ENCODE measurements around the gene ADAMTS12. TPM values are rescaled to one million over a fixed set of nuclear protein-coding genes. Genes with fewer than 3 reads are reported as not detected.

Gene ADAMTS12
- total RNA-seq, 1 experiment from 2014 or later, result 0.05 TPM

- no peak overlapping the region for H3K4me3 ChIP-seq (replicated peaks in 1 of 2; ENCODE audit: low read depth in 1 of 2, low read length in 2 of 2)
- no TSS peak for BruUV-seq (replicated peaks)
- no peaks in the 10 kb centered on the region for H3K4me1 ChIP-seq (ENCODE audit: control insufficient read depth in 1 of 2, insufficient read depth in 2 of 2, low read length in 2 of 2)
- no peak overlapping the region for H3K4me2 ChIP-seq (ENCODE audit: low read length)
- H3K36me3 ChIP-seq (ENCODE audit: control insufficient read depth in 1 of 2, insufficient read depth in 2 of 2, low read length in 2 of 2), result no peaks in the 10 kb centered on the region
- ChIA-PET RAD21 (ENCODE audit: low non-redundant PET in 1 of 2, low total read pairs in 2 of 2, uncharacterized antibody in 2 of 2, unreplicated experiment in 2 of 2) (no interaction called here), CTCF (no interaction called here), POLR2A (no interaction called here)
- ATAC-seq, result no peak
- no peak overlapping the region for H2AFZ ChIP-seq (ENCODE audit: low read depth, low read length, poor library complexity, severe bottlenecking)
- no peaks in the 10 kb centered on the region for H3K79me2 ChIP-seq (ENCODE audit: insufficient read depth, low read length)
- peaks cover 44% of the 10 kb centered on the region for H3K27me3 ChIP-seq (ENCODE audit: insufficient read depth, low read length)
- H3K27ac ChIP-seq (ENCODE audit: low read depth, low read length), result no peak overlapping the region
- no peak overlapping the region for H3K9ac ChIP-seq (ENCODE audit: low read length)
- no peaks in the 10 kb centered on the region for H3K9me3 ChIP-seq (ENCODE audit: control insufficient read depth in 1 of 2, insufficient read depth in 1 of 2, low read depth in 1 of 2, low read length in 2 of 2)
- no peaks in the 10 kb centered on the region for H3K9me2 ChIP-seq (ENCODE audit: insufficient read depth)
- no peak for DNase-seq (ENCODE audit: low read depth, low spot score)
- intact Hi-C loops (cut with micrococcal nuclease), result no loop called here
- no peaks in the 10 kb centered on the region for H4K20me1 ChIP-seq (ENCODE audit: insufficient read depth)
- TF ChIP-seq CTCF (IDR thresholded peaks at IDR 0.05 in 2 of 3, conservative IDR thresholded peaks at IDR 0.05 in 1 of 3; ENCODE audit: borderline replicate concordance in 1 of 3, insufficient read depth in 1 of 3, low read depth in 2 of 3, low read length in 2 of 3) (no peak), ELF1 (IDR thresholded peaks at IDR 0.05; ENCODE audit: borderline replicate concordance, low read depth) (no peak), ZBTB33 (IDR thresholded peaks at IDR 0.05; ENCODE audit: extremely low read depth, insufficient replicate concordance, low read length) (no peak), CBX3 (IDR thresholded peaks at IDR 0.05; ENCODE audit: low read depth) (no peak), CEBPB (IDR thresholded peaks at IDR 0.05; ENCODE audit: low read depth) (no peak), JUND (IDR thresholded peaks at IDR 0.05) (no peak), POLR2A (IDR thresholded peaks at IDR 0.05; ENCODE audit: borderline replicate concordance, extremely low read depth, insufficient read depth, insufficient read length) (no peak), SRF (IDR thresholded peaks at IDR 0.05; ENCODE audit: low read depth) (no peak), SP1 (IDR thresholded peaks at IDR 0.05; ENCODE audit: low read depth) (no peak), SIN3A (IDR thresholded peaks at IDR 0.05; ENCODE audit: low read depth) (no peak), YY1 (IDR thresholded peaks at IDR 0.05; ENCODE audit: extremely low read depth, insufficient replicate concordance, low read depth, low read length) (no peak), ZFX (IDR thresholded peaks at IDR 0.05) (no peak), EZH2 (IDR thresholded peaks at IDR 0.05) (no peak), POLR2AphosphoS5 (IDR thresholded peaks at IDR 0.05; ENCODE audit: low read depth, low read length) (no peak), TCF7L2 (IDR thresholded peaks at IDR 0.05; ENCODE audit: borderline replicate concordance, extremely low read depth, insufficient read depth, insufficient read length) (no peak), FOSL1 (IDR thresholded peaks at IDR 0.05; ENCODE audit: low read depth) (no peak), REST (IDR thresholded peaks at IDR 0.05; ENCODE audit: low read depth) (no peak), ATF3 (IDR thresholded peaks at IDR 0.05) (no peak), EGR1 (IDR thresholded peaks at IDR 0.05; ENCODE audit: low read depth) (no peak), EZH2phosphoT487 (IDR thresholded peaks at IDR 0.05; ENCODE audit: borderline replicate concordance) (no peak)
These were observed 102.2 kb downstream of the ADAMTS12 start for GRCh38 chr5:33789567-33789957.

All from HCT116 (cell line).